NCI-H1694 treated with DMSO at 0.1 percent for 48 hours (cell line): ENCODE measurements around the gene FBXW11.

Source experiments
- DNase-seq: peaks from one replicate; lab custom pipeline; 2025; lab: John Stamatoyannopoulos, UW

Gene FBXW11

GRCh38 chr5:172006321-172007174 lies at the start of gene FBXW11:
FBXW11 (minus strand) TSS chr5:172006638; CDS start chr5:172006502, 136 bp downstream.
- DNase-seq: peak; percentile 91

GRCh38 chr5:172055996-172056395 lies 49.6 kb upstream of the FBXW11 start:
- no peak for DNase-seq

- no peak for DNase-seq
Measured at GRCh38 chr5:172055421-172055820, 49.0 kb upstream of the FBXW11 start.

- no peak for DNase-seq
Measured at GRCh38 chr5:172054611-172055153, 48.2 kb upstream of the FBXW11 start.

- no peak for DNase-seq
Measured at GRCh38 chr5:172052450-172053236, 46.2 kb upstream of the FBXW11 start.

GRCh38 chr5:172051643-172052339 lies 45.4 kb upstream of the FBXW11 start:
- DNase-seq: no peak

- DNase-seq: no peak
Measured at GRCh38 chr5:172050080-172050479, 43.6 kb upstream of the FBXW11 start.

GRCh38 chr5:172049226-172049796 lies 42.9 kb upstream of the FBXW11 start:
- peak; percentile 40 for DNase-seq

- DNase-seq: no peak
Measured at GRCh38 chr5:172048539-172049101, 42.2 kb upstream of the FBXW11 start.

GRCh38 chr5:172048170-172048422 lies 41.7 kb upstream of the FBXW11 start:
- no peak for DNase-seq

- no peak for DNase-seq
Measured at GRCh38 chr5:172046593-172046992, 40.2 kb upstream of the FBXW11 start.

GRCh38 chr5:172045315-172045632 lies 38.8 kb upstream of the FBXW11 start:
- no peak for DNase-seq

GRCh38 chr5:172044631-172045314 lies 38.3 kb upstream of the FBXW11 start:
- no peak for DNase-seq

- no peak for DNase-seq
Measured at GRCh38 chr5:172043865-172044264, 37.4 kb upstream of the FBXW11 start.

GRCh38 chr5:172042183-172042582 lies 35.7 kb upstream of the FBXW11 start:
- no peak for DNase-seq

GRCh38 chr5:172038167-172038566 lies 31.7 kb upstream of the FBXW11 start:
- no peak for DNase-seq

- DNase-seq: no peak
Measured at GRCh38 chr5:172035049-172035448, 28.6 kb upstream of the FBXW11 start.

GRCh38 chr5:172031894-172032461 lies 25.5 kb upstream of the FBXW11 start:
- DNase-seq: no peak

- no peak for DNase-seq
Measured at GRCh38 chr5:172029876-172030275, 23.4 kb upstream of the FBXW11 start.

- DNase-seq: no peak
Measured at GRCh38 chr5:172028167-172028566, 21.7 kb upstream of the FBXW11 start.
